HepG2 (cell line): Measurements from ENCODE around the gene B3GNT8. TPM values are rescaled to one million over a fixed set of nuclear protein-coding genes. Genes with fewer than 3 reads are reported as not detected.
A peak's percentile ranks its signal among the peaks of the same experiment; 100 is the strongest.

Source experiments
- CBX5 ChIP-seq: sonication (generic); formaldehyde crosslinking; IDR thresholded peaks from 2 replicates; pipeline ENCODE4 v1.4.0; 2020; ENCODE audit warnings: missing genetic modification reagents, borderline replicate concordance
- FOXJ3 ChIP-seq: sonication (generic); formaldehyde crosslinking; IDR thresholded peaks from 2 replicates; pipeline ENCODE4 v1.4.0; 2020; ENCODE audit warnings: missing genetic modification reagents, mild to moderate bottlenecking, borderline replicate concordance
- GRHL1 ChIP-seq: sonication (generic); formaldehyde crosslinking; conservative IDR thresholded peaks from 2 replicates; pipeline ENCODE4 v1.8.0; 2022; ENCODE audit warnings: missing genetic modification reagents
- HNRNPUL1 ChIP-seq: fragments of 200-400 bp; formaldehyde crosslinking; IDR thresholded peaks from 2 replicates; pipeline ENCODE4 v1.6.1; 2017; ENCODE audit warnings: low read depth, mild to moderate bottlenecking, low read length, moderate library complexity
- NBN ChIP-seq: fragments of 450-650 bp; conservative IDR thresholded peaks from 2 replicates; pipeline ENCODE4 v1.6.1; 2017
- NRL ChIP-seq: sonication (generic); formaldehyde crosslinking; IDR thresholded peaks from 2 replicates; pipeline ENCODE4 v1.5.0; 2020; ENCODE audit warnings: missing genetic modification reagents, mild to moderate bottlenecking, moderate library complexity, borderline replicate concordance
- PHF21A ChIP-seq: sonication (generic); formaldehyde crosslinking; IDR thresholded peaks from 2 replicates; pipeline ENCODE4 v1.5.0; 2020; ENCODE audit warnings: mild to moderate bottlenecking, missing genetic modification reagents
- RERE ChIP-seq: IDR thresholded peaks from 2 replicates; pipeline ENCODE4 v1.6.1; 2016; ENCODE audit warnings: low read depth, missing genetic modification reagents, missing compliant biosample characterization
- SNRNP70 ChIP-seq: fragments of 200-400 bp; formaldehyde crosslinking; IDR thresholded peaks from 2 replicates; pipeline ENCODE4 v1.6.1; 2017; ENCODE audit warnings: mild to moderate bottlenecking, low read depth, low read length, moderate library complexity
- SUZ12 ChIP-seq: fragments of 150-350 bp; IDR thresholded peaks from 2 replicates; pipeline ENCODE4 v1.6.1; 2014; ENCODE audit warnings: low read depth, low read length
- TARDBP ChIP-seq: sonication (generic); formaldehyde crosslinking; IDR thresholded peaks from 2 replicates; pipeline ENCODE4 v1.8.0; 2022; ENCODE audit warnings: mild to moderate bottlenecking, missing genetic modification reagents
- ZIK1 ChIP-seq: sonication (generic); formaldehyde crosslinking; IDR thresholded peaks from 2 replicates; pipeline ENCODE4 v1.5.0; 2020; ENCODE audit warnings: mild to moderate bottlenecking, low read depth, missing genetic modification reagents, borderline replicate concordance
- ZNF34 ChIP-seq: sonication (generic); formaldehyde crosslinking; IDR thresholded peaks from 2 replicates; pipeline ENCODE4 v1.4.0; 2020; ENCODE audit warnings: mild to moderate bottlenecking, missing genetic modification reagents, borderline replicate concordance
- polyA plus RNA-seq, 8 experiments: library from polyadenylated mRNA; depleted of rRNA in 3 of 8; stranded (reverse) in 7 of 8; unstranded in 1 of 8; fragments of >200 nt; fragmentation: Illumina TruSeq in 4 of 8; extraction: Trizol in 4 of 8; gene quantifications; 2 replicates each; pipeline versions ENCODE4 v1.2.1 to v1.2.3, GENCODE V29; 2011 to 2016; ENCODE audit warnings: low read depth in 4 of 8, missing spikeins in 1 of 8, mixed read lengths in 1 of 8; ENCODE audit not compliant: insufficient read depth in 1 of 8
- total RNA-seq, 5 experiments: library from RNA; depleted of rRNA; stranded (reverse); fragments of >200 nt; fragmentation: Illumina TruSeq; extraction: Trizol; gene quantifications; 2 replicates each; pipeline ENCODE4 v1.2.3, GENCODE V29; 2016; ENCODE audit warnings: low read depth in 1 of 5
- TF ChIP-seq, protein P1 (sequence below): IDR thresholded peaks from 2 replicates; pipeline ENCODE4 v1.6.1; 2018; ENCODE audit warnings: missing genetic modification reagents
- TF ChIP-seq, protein P2 (sequence below): sonication (generic); formaldehyde crosslinking; IDR thresholded peaks from 2 replicates; pipeline ENCODE4 v1.9.0; 2021; ENCODE audit warnings: missing genetic modification reagents, mild to moderate bottlenecking, borderline replicate concordance
- TF ChIP-seq, protein P3 (sequence below): sonication (generic); formaldehyde crosslinking; conservative IDR thresholded peaks from 2 replicates; pipeline ENCODE4 v1.4.0; 2020; ENCODE audit warnings: missing genetic modification reagents

B3GNT8 gene
- total and polyA plus RNA-seq, 2 of the 13 experiments (the other 11 are each of a cell fraction or from before 2014, with no cell fraction given) = 0.26 to 1.9 TPM

DNA sequence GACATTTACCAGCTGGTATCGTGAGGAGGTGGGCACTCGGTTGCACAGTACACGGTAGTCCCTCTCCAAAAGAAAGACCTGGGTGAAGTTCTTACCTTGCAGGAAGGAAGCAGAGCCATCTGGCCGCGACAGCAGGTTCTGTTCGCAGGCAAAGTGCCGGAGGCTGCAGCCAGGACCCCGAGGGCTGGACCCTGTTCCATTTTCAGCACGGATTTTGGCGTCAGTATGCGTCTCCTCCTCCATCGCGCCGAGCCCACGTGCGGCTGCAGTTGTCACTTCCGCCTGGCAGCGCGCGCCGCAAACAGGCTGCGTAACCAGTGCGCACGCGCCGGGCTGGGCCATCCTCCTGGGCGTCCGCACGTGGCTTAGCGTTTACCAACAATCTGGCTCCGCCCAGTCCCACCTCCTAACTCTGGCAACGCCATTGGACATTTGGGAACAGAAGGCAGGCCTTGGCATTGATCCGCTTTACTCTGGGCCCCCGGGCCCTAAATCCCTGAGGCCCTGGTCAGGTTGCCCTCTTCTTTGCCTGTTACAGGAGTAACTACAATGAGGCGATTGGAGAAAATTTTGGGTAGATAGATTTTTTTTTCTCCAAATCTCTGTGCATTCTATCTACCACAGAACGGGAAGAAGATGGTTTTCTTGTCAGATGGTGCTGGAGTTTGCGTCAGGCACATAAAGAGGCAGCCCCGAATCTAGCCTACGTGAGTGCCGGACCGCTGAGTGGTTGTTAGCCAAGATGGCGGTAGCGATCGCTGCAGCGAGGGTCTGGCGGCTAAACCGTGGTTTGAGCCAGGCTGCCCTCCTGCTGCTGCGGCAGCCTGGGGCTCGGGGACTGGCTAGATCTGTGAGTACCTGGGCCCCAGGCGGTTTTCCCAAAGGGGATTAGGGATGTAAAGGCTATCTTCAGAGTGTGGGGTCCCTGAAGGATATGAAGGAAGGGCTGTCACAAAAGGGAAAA is 29.8 kb downstream of the B3GNT8 start, which contains the start of the genes BCKDHA and EXOSC5 (continued):
- 0 out of 2 replicates have a peak, but pooled peaks have one; percentile 6 for TF ChIP-seq RERE (CRISPR knock-in tag)
- TF ChIP-seq TARDBP (CRISPR knock-in tag) = peak; percentile 46; the same call in 1 of the 2 replicates
- TF ChIP-seq, protein P1, sequence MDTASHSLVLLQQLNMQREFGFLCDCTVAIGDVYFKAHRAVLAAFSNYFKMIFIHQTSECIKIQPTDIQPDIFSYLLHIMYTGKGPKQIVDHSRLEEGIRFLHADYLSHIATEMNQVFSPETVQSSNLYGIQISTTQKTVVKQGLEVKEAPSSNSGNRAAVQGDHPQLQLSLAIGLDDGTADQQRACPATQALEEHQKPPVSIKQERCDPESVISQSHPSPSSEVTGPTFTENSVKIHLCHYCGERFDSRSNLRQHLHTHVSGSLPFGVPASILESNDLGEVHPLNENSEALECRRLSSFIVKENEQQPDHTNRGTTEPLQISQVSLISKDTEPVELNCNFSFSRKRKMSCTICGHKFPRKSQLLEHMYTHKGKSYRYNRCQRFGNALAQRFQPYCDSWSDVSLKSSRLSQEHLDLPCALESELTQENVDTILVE (CRISPR knock-in tag) = no peak; the same call in 1 of the 2 replicates
- no peak for TF ChIP-seq ZNF34 (CRISPR knock-in tag)
- peak; percentile 55; the same call in 1 of the 2 replicates for TF ChIP-seq FOXJ3 (CRISPR knock-in tag)
- TF ChIP-seq SNRNP70 = no peak
- TF ChIP-seq NRL (CRISPR knock-in tag) = peak; percentile 33
- TF ChIP-seq, protein P2, sequence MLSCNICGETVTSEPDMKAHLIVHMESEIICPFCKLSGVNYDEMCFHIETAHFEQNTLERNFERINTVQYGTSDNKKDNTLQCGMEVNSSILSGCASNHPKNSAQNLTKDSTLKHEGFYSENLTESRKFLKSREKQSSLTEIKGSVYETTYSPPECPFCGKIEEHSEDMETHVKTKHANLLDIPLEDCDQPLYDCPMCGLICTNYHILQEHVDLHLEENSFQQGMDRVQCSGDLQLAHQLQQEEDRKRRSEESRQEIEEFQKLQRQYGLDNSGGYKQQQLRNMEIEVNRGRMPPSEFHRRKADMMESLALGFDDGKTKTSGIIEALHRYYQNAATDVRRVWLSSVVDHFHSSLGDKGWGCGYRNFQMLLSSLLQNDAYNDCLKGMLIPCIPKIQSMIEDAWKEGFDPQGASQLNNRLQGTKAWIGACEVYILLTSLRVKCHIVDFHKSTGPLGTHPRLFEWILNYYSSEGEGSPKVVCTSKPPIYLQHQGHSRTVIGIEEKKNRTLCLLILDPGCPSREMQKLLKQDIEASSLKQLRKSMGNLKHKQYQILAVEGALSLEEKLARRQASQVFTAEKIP (CRISPR knock-in tag) = no peak
- no peak for TF ChIP-seq CBX5
- no peak for TF ChIP-seq NBN
- TF ChIP-seq, protein P3, sequence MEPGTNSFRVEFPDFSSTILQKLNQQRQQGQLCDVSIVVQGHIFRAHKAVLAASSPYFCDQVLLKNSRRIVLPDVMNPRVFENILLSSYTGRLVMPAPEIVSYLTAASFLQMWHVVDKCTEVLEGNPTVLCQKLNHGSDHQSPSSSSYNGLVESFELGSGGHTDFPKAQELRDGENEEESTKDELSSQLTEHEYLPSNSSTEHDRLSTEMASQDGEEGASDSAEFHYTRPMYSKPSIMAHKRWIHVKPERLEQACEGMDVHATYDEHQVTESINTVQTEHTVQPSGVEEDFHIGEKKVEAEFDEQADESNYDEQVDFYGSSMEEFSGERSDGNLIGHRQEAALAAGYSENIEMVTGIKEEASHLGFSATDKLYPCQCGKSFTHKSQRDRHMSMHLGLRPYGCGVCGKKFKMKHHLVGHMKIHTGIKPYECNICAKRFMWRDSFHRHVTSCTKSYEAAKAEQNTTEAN (CRISPR knock-in tag) = peak; percentile 62
- no peak for TF ChIP-seq ZIK1 (CRISPR knock-in tag)
- peak; percentile 64; the same call in 1 of the 2 replicates for TF ChIP-seq PHF21A (CRISPR knock-in tag)
- no peak for TF ChIP-seq SUZ12
- no peak for TF ChIP-seq HNRNPUL1
- no peak for TF ChIP-seq GRHL1 (CRISPR knock-in tag)
